Fibroblast of mammary gland (primary cell): ENCODE data around the gene SIDT2.

ENCODE experiments used
- DNase-seq: peaks from one replicate; pipeline ENCODE4 v3.0.0-alpha.2; 2010; ENCODE audit warnings: low read depth
- H3K4me3 ChIP-seq: 2 replicates; pipeline ENCODE4 v1.5.1; 2011; ENCODE audit warnings: low read depth, mild to moderate bottlenecking, low read length, moderate library complexity; ENCODE audit not compliant: control insufficient read depth
- CTCF ChIP-seq: conservative IDR thresholded peaks from 2 replicates; pipeline ENCODE4 v1.5.1; 2011; ENCODE audit warnings: low read depth, low read length, inconsistent platforms; ENCODE audit not compliant: control insufficient read depth, insufficient read depth

SIDT2 gene

GRCh38 chr11:117159892-117160291 lies 18.7 kb upstream of the SIDT2 start:
- no peak for DNase-seq
- no peak overlapping the region for H3K4me3 ChIP-seq
- TF ChIP-seq CTCF = no peak

- no peak for TF ChIP-seq CTCF
- DNase-seq = no peak
- no peak overlapping the region for H3K4me3 ChIP-seq
These were observed 17.7 kb upstream of the SIDT2 start for GRCh38 chr11:117160826-117161225.

- peak; percentile 17 for DNase-seq
- TF ChIP-seq CTCF = no peak
- no peak overlapping the region for H3K4me3 ChIP-seq
These were observed 12.1 kb upstream of the SIDT2 start for GRCh38 chr11:117166491-117166890.

- no peak for TF ChIP-seq CTCF
- no peak overlapping the region for H3K4me3 ChIP-seq
- DNase-seq = no peak
These were observed 8.8 kb upstream of the SIDT2 start for GRCh38 chr11:117169736-117170135.

GRCh38 chr11:117170210-117170609 lies 8.3 kb upstream of the SIDT2 start:
- no peak for TF ChIP-seq CTCF
- peak; percentile 22 for DNase-seq
- no peak overlapping the region for H3K4me3 ChIP-seq

GRCh38 chr11:117171007-117171403 lies 7.5 kb upstream of the SIDT2 start:
- no peak for TF ChIP-seq CTCF
- H3K4me3 ChIP-seq = no peak overlapping the region
- no peak for DNase-seq

- H3K4me3 ChIP-seq = no peak overlapping the region
- DNase-seq = peak; percentile 53
- no peak for TF ChIP-seq CTCF
These were observed 7.0 kb upstream of the SIDT2 start for GRCh38 chr11:117171404-117172061.
